Measurements from ENCODE around the gene ANKRD34B. TPM values are rescaled to one million over a fixed set of nuclear protein-coding genes. Genes with fewer than 3 reads are reported as not detected.

Gene ANKRD34B
- total RNA-seq, 1 experiment from 2014 or later: not detected

- Histone ChIP-seq H3K27ac (ENCODE audit: low read depth, low read length) (no peak overlapping the region), H3K4me1 (ENCODE audit: control insufficient read depth in 1 of 2, insufficient read depth in 2 of 2, low read length in 2 of 2) (peaks cover 0 to 3% of the 10 kb centered on the region in 2 experiments; a peak in 1 of 4 replicates), H3K79me2 (ENCODE audit: insufficient read depth, low read length) (no peaks in the 10 kb centered on the region), H4K20me1 (ENCODE audit: insufficient read depth) (no peaks in the 10 kb centered on the region), H3K9me2 (ENCODE audit: insufficient read depth) (no peaks in the 10 kb centered on the region), H3K9ac (ENCODE audit: low read length) (no peak overlapping the region), H3K4me2 (ENCODE audit: low read length) (no peak overlapping the region), H2AFZ (ENCODE audit: low read depth, low read length, poor library complexity, severe bottlenecking) (peak overlapping the region; percentile 1), H3K4me3 (replicated peaks in 1 of 2; ENCODE audit: low read depth in 1 of 2, low read length in 2 of 2) (no peak overlapping the region), H3K27me3 (ENCODE audit: insufficient read depth, low read length) (no peaks in the 10 kb centered on the region), H3K9me3 (ENCODE audit: control insufficient read depth in 1 of 2, insufficient read depth in 1 of 2, low read depth in 1 of 2, low read length in 2 of 2) (no peaks in the 10 kb centered on the region), H3K36me3 (ENCODE audit: control insufficient read depth in 1 of 2, insufficient read depth in 2 of 2, low read length in 2 of 2) (no peaks in the 10 kb centered on the region)
- no TSS peak for BruUV-seq (replicated peaks)
- no peak for ATAC-seq
- no peak for DNase-seq (ENCODE audit: low read depth, low spot score)
- POLR2A ChIA-PET: no interaction called here
- RAD21 ChIA-PET (ENCODE audit: low non-redundant PET in 1 of 2, low total read pairs in 2 of 2, uncharacterized antibody in 2 of 2, unreplicated experiment in 2 of 2): no interaction called here
- intact Hi-C loops (cut with micrococcal nuclease): no loop called here
- CTCF ChIA-PET: no interaction called here
- TF ChIP-seq EZH2 (IDR thresholded peaks at IDR 0.05) (no peak), EZH2phosphoT487 (IDR thresholded peaks at IDR 0.05; ENCODE audit: borderline replicate concordance) (no peak), MAX (IDR thresholded peaks at IDR 0.05) (no peak), ELF1 (IDR thresholded peaks at IDR 0.05; ENCODE audit: borderline replicate concordance, low read depth) (no peak), ZNF274 (IDR thresholded peaks at IDR 0.05; ENCODE audit: low read depth, low read length) (no peak)
Measured at GRCh38 chr5:80573062-80573461, 3.0 kb upstream of the ANKRD34B start.

DNA sequence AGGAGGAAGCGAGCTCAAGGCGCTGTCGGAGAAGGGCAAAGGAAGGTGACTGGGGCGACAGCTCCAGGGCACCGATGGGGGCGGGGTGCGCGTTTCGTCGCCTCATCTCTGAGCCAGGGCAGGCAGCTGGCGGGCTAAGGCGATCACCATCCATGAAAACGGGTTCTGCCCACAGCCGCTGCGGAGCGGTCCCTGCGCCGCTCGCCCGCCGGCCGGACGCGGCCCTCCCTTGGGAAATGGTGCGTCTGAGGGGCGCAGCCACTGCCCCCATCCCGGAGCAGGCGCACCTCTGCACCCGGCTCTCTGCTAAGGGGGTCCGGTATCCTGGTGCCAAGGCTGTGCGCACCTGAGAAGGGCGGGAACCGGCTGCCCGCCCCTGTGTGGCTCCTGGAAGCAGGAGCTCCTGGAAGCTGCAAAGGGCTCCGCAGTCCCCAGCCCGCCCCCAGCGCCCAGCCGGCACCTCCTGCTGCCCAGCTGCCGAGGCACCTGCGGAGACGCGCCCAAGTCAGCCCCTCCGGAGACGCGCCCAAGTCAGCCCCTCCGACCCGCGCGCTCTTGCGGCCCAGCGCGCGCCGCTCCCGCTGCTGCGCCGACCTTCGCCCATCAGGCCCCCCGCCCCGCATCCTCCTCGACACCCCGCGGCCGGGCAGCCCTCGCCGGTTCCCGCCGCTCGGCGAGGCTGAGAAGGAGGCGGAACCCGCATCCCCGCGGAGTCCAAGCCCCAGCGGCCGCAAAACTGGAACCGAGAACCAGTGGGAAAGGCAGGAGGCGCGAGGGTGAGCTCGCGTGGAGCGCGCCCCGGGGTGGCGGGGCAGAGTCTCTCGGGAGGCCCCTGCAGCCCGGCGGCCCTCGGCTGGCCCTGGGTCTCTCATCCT lies 757 bp downstream of the ANKRD34B start:
- Histone ChIP-seq H3K27me3 (ENCODE audit: insufficient read depth, low read length) (no peaks in the 10 kb centered on the region), H3K36me3 (ENCODE audit: control insufficient read depth in 1 of 2, insufficient read depth in 2 of 2, low read length in 2 of 2) (no peaks in the 10 kb centered on the region), H3K4me1 (ENCODE audit: control insufficient read depth in 1 of 2, insufficient read depth in 2 of 2, low read length in 2 of 2) (peaks cover 0 to 3% of the 10 kb centered on the region in 2 experiments; a peak in 1 of 4 replicates), H3K4me3 (replicated peaks in 1 of 2; ENCODE audit: low read depth in 1 of 2, low read length in 2 of 2) (no peak overlapping the region), H4K20me1 (ENCODE audit: insufficient read depth) (no peaks in the 10 kb centered on the region), H3K27ac (ENCODE audit: low read depth, low read length) (no peak overlapping the region), H3K9me2 (ENCODE audit: insufficient read depth) (no peaks in the 10 kb centered on the region), H3K9ac (ENCODE audit: low read length) (no peak overlapping the region), H2AFZ (ENCODE audit: low read depth, low read length, poor library complexity, severe bottlenecking) (no peak overlapping the region), H3K4me2 (ENCODE audit: low read length) (no peak overlapping the region), H3K9me3 (ENCODE audit: control insufficient read depth in 1 of 2, insufficient read depth in 1 of 2, low read depth in 1 of 2, low read length in 2 of 2) (no peaks in the 10 kb centered on the region), H3K79me2 (ENCODE audit: insufficient read depth, low read length) (no peaks in the 10 kb centered on the region)
- ChIA-PET RAD21 (ENCODE audit: low non-redundant PET in 1 of 2, low total read pairs in 2 of 2, uncharacterized antibody in 2 of 2, unreplicated experiment in 2 of 2) (no interaction called here), POLR2A (no interaction called here), CTCF (no interaction called here)
- DNase-seq (ENCODE audit: low read depth, low spot score) (no peak), ATAC-seq (no peak)
- intact Hi-C loops (cut with micrococcal nuclease): no loop called here
- no TSS peak for BruUV-seq (replicated peaks)
- TF ChIP-seq FOSL1 (IDR thresholded peaks at IDR 0.05; ENCODE audit: low read depth): no peak
- no peak for TF ChIP-seq POLR2A (IDR thresholded peaks at IDR 0.05; ENCODE audit: borderline replicate concordance, extremely low read depth, insufficient read depth, insufficient read length)
- no peak for TF ChIP-seq REST (IDR thresholded peaks at IDR 0.05; ENCODE audit: low read depth)
- TF ChIP-seq, protein P1, sequence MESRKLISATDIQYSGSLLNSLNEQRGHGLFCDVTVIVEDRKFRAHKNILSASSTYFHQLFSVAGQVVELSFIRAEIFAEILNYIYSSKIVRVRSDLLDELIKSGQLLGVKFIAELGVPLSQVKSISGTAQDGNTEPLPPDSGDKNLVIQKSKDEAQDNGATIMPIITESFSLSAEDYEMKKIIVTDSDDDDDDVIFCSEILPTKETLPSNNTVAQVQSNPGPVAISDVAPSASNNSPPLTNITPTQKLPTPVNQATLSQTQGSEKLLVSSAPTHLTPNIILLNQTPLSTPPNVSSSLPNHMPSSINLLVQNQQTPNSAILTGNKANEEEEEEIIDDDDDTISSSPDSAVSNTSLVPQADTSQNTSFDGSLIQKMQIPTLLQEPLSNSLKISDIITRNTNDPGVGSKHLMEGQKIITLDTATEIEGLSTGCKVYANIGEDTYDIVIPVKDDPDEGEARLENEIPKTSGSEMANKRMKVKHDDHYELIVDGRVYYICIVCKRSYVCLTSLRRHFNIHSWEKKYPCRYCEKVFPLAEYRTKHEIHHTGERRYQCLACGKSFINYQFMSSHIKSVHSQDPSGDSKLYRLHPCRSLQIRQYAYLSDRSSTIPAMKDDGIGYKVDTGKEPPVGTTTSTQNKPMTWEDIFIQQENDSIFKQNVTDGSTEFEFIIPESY (IDR thresholded peaks at IDR 0.05; ENCODE audit: extremely low read depth, insufficient replicate concordance, low read length): no peak
- no peak for TF ChIP-seq ELF1 (IDR thresholded peaks at IDR 0.05; ENCODE audit: borderline replicate concordance, low read depth)

Data from HCT116 (cell line).